Uterus (tissue), 4 donors: ENCODE results near the gene KIAA1549. TPM values are rescaled to one million over a fixed set of nuclear protein-coding genes. Genes with fewer than 3 reads are reported as not detected.

Experiments
- DNase-seq, 2 donors: peaks; one replicate each; pipeline ENCODE4 v3.0.0-alpha.2; 2019 to 2020
- H3K27ac ChIP-seq, 2 donors: fragments of 200-600 bp; sonication (generic); 1 replicate in 1 of 2; 2 replicates in 1 of 2; pipeline ENCODE4 v1.5.1; 2016 to 2018
- H3K27me3 ChIP-seq, 2 donors: fragments of 200-600 bp; sonication (generic); one replicate each; pipeline ENCODE4 v1.5.1; 2018 to 2019; ENCODE audit warnings: control low read depth in 1 of 2
- H3K36me3 ChIP-seq, 2 donors: fragments of 200-600 bp; sonication (generic); one replicate each; pipeline ENCODE4 v1.5.1; 2019; ENCODE audit warnings: control low read depth in 1 of 2
- H3K4me1 ChIP-seq, 2 donors: fragments of 200-600 bp; sonication (generic); one replicate each; pipeline ENCODE4 v1.5.1; 2018 to 2019; ENCODE audit warnings: control low read depth in 1 of 2
- H3K4me3 ChIP-seq, 2 donors: fragments of 200-600 bp; sonication (generic); 1 replicate in 1 of 2; 2 replicates in 1 of 2; pipeline ENCODE4 v1.5.1; 2018 to 2019; ENCODE audit warnings: mild to moderate bottlenecking in 1 of 2
- H3K9me3 ChIP-seq, 2 donors: fragments of 200-600 bp; sonication (generic); one replicate each; pipeline ENCODE4 v1.5.1; 2019; ENCODE audit warnings: control low read depth in 1 of 2
- CTCF ChIP-seq, 4 experiments: fragments of 200-600 bp in 2 of 4; fragments of 450-650 bp in 2 of 4; sonication (generic) in 2 of 4; IDR thresholded peaks; one replicate each; pipeline ENCODE4 v1.5.1; 2016 to 2019; ENCODE audit warnings: antibody characterized with exemption in 4 of 4, mild to moderate bottlenecking in 2 of 4, moderate library complexity in 1 of 4
- POLR2A ChIP-seq, 2 donors: fragments of 450-650 bp; IDR thresholded peaks; one replicate each; pipeline ENCODE4 v1.6.1; 2016; ENCODE audit warnings: antibody characterized with exemption in 2 of 2, mild to moderate bottlenecking in 1 of 2, moderate library complexity in 1 of 2
- intact Hi-C: fragments of 100-400 bp; cut with DNase I; formaldehyde crosslinking; loops from one replicate; pipeline ENCODE4 v1.15.1; 2023; ENCODE audit warnings: low total_unique reads
- total RNA-seq, 4 donors: library from RNA; depleted of rRNA in 3 of 4; stranded (reverse); fragments of >200 nt in 3 of 4; gene quantifications; one replicate each; pipeline versions ENCODE4 v1.1.0 to v1.2.4, GENCODE V29; 2014 to 2023
- donor health status: DM: yes; HTN: yes; CAD: no.

Gene KIAA1549
- total RNA-seq, 4 donors from 2014 or later, result 1.2 to 8.6 (median 3.8) TPM

GRCh38 chr7:138911007-138911406 lies 70.2 kb downstream of the KIAA1549 start:
- intact Hi-C loops, result no loop called here
- Histone ChIP-seq H3K36me3 (no peaks in the 10 kb centered on the region), H3K27me3 (no peaks in the 10 kb centered on the region), H3K27ac (no peak overlapping the region), H3K4me3 (no peak overlapping the region), H3K9me3 (no peaks in the 10 kb centered on the region), H3K4me1 (no peaks in the 10 kb centered on the region)
- TF ChIP-seq POLR2A (IDR thresholded peaks at IDR 0.05) (no peak), CTCF (IDR thresholded peaks at IDR 0.05) (no peak)
- no peak for DNase-seq

- Histone ChIP-seq H3K27ac (peak overlapping the region in 1 of 2 donors; percentile 10), H3K27me3 (no peaks in the 10 kb centered on the region), H3K9me3 (no peaks in the 10 kb centered on the region), H3K36me3 (no peaks in the 10 kb centered on the region), H3K4me3 (no peak overlapping the region), H3K4me1 (no peaks in the 10 kb centered on the region)
- TF ChIP-seq CTCF (IDR thresholded peaks at IDR 0.05), result no peak
- TF ChIP-seq POLR2A (IDR thresholded peaks at IDR 0.05), result no peak
- intact Hi-C loops, result no loop called here
- no peak for DNase-seq
These were observed 73.3 kb downstream of the KIAA1549 start for GRCh38 chr7:138907850-138908249.

- H3K27ac ChIP-seq, result peak overlapping the region in 1 of 2 donors; percentile 13
- no peak for TF ChIP-seq POLR2A (IDR thresholded peaks at IDR 0.05)
- no peak for TF ChIP-seq CTCF (IDR thresholded peaks at IDR 0.05)
- no peaks in the 10 kb centered on the region for H3K9me3 ChIP-seq
- H3K4me3 ChIP-seq, result no peak overlapping the region
- no peaks in the 10 kb centered on the region for H3K36me3 ChIP-seq
- H3K4me1 ChIP-seq, result no peaks in the 10 kb centered on the region
- intact Hi-C loops, result no loop called here
- no peak for DNase-seq
- no peaks in the 10 kb centered on the region for H3K27me3 ChIP-seq
These were observed 73.9 kb downstream of the KIAA1549 start for GRCh38 chr7:138907201-138907847.

GRCh38 chr7:138903859-138904435 lies 77.2 kb downstream of the KIAA1549 start:
- DNase-seq, result no peak

More at GRCh38 chr7:138903859-138904435, 77.2 kb downstream of the KIAA1549 start:
- Histone ChIP-seq H3K27ac (no peak overlapping the region), H3K9me3 (no peaks in the 10 kb centered on the region), H3K4me3 (no peak overlapping the region), H3K27me3 (no peaks in the 10 kb centered on the region), H3K4me1 (no peaks in the 10 kb centered on the region), H3K36me3 (no peaks in the 10 kb centered on the region)
- TF ChIP-seq POLR2A (IDR thresholded peaks at IDR 0.05), result no peak
- TF ChIP-seq CTCF (IDR thresholded peaks at IDR 0.05), result no peak
- intact Hi-C loops, result no loop called here
